Measurements from ENCODE around the gene ARFGAP3. TPM values are rescaled to one million over a fixed set of nuclear protein-coding genes. Genes with fewer than 3 reads are reported as not detected.

The ARFGAP3 gene
- total RNA-seq, 1 experiment from 2014 or later = 15.0 TPM

- Mint-ChIP-seq H3K27me3 (ENCODE audit: low read depth) (no peaks in the 10 kb centered on the region), H3K4me3 (no peak overlapping the region), H3K36me3 (ENCODE audit: insufficient read depth in 1 of 3, low read depth in 3 of 3) (peaks cover 14 to 59% (median 50%) of the 10 kb centered on the region in 3 experiments), H3K4me1 (peaks cover 2% of the 10 kb centered on the region in 2 experiments; a peak in 3 of 4 replicates), H3K9me3 (no peaks in the 10 kb centered on the region), H3K27ac (peak overlapping the region in 2 of 3 experiments; percentile 36 to 75; a peak in 1 of 7 replicates)
- Histone ChIP-seq H3K9ac (ENCODE audit: extremely low read depth, insufficient read length, low read length) (no peak overlapping the region), H3T11ph (ENCODE audit: low read length) (no peak overlapping the region), H3K56ac (ENCODE audit: insufficient read length, low read depth, low read length) (no peak overlapping the region), H2AK5ac (ENCODE audit: insufficient read length, low read length) (no peak overlapping the region), H3K18ac (ENCODE audit: insufficient read length, low read depth, low read length) (no peak overlapping the region), H3K27ac (ENCODE audit: insufficient read length, low read depth, low read length) (no peak overlapping the region), H4K8ac (replicated peaks; ENCODE audit: insufficient read length, low read depth, low read length) (no peak overlapping the region), H3K23ac (ENCODE audit: insufficient read length, low read depth, low read length) (no peak overlapping the region), H2BK12ac (ENCODE audit: insufficient read length, low read depth, low read length) (no peak overlapping the region), H4K20me1 (ENCODE audit: control insufficient read depth, insufficient read depth, insufficient read length) (no peaks in the 10 kb centered on the region), H3K4me1 (ENCODE audit: insufficient read depth, low read length) (no peaks in the 10 kb centered on the region), H3K9me3 (ENCODE audit: control insufficient read depth, low read depth, low read length) (no peaks in the 10 kb centered on the region), H2BK120ac (ENCODE audit: low read depth, low read length, poor library complexity, severe bottlenecking) (no peak overlapping the region), H2AFZ (ENCODE audit: low read length) (no peak overlapping the region), H4K5ac (ENCODE audit: insufficient read length, low read depth, low read length) (no peak overlapping the region), H2BK20ac (ENCODE audit: low read depth, low read length, poor library complexity, severe bottlenecking) (no peak overlapping the region), H3K23me2 (ENCODE audit: insufficient read length, low read depth, low read length, poor library complexity, severe bottlenecking) (no peaks in the 10 kb centered on the region), H2BK5ac (ENCODE audit: insufficient read length, low read length) (no peak overlapping the region), H4K91ac (ENCODE audit: insufficient read length, low read depth, low read length) (no peak overlapping the region), H3K4ac (ENCODE audit: low read depth, low read length) (no peak overlapping the region), H3K79me1 (ENCODE audit: insufficient read depth, low read depth, low read length, poor library complexity, severe bottlenecking) (no peaks in the 10 kb centered on the region), H3K79me2 (ENCODE audit: insufficient read depth, low read length) (no peaks in the 10 kb centered on the region), H3K27me3 (ENCODE audit: insufficient read depth, low read length) (no peaks in the 10 kb centered on the region), H3K4me2 (ENCODE audit: insufficient read depth, insufficient read length, low read length) (no peak overlapping the region), H3K14ac (ENCODE audit: insufficient read depth, low read length) (no peak overlapping the region), H2BK15ac (ENCODE audit: low read depth, low read length) (no peak overlapping the region)
- no peak for DNase-seq
- TF ChIP-seq CTCF (conservative IDR thresholded peaks at IDR 0.05) = no peak
- no CpG with 5 or more reads among the region's 8 CpGs for WGBS (ENCODE audit: extremely low coverage, insufficient read length, low lambda C conversion rate)
Observed at GRCh38 chr22:42877158-42877557, 20.1 kb upstream of the ARFGAP3 start.

Measured in H9 (cell line).